SU-DHL-6 (cell line): ENCODE measurements around the gene PRKN.

Source experiments
- EZH2phosphoT487 ChIP-seq: fragments of 200-600 bp; sonication (generic), shearing (Covaris generic); conservative IDR thresholded peaks from 2 replicates; pipeline ENCODE4 v1.6.1; 2018; ENCODE audit warnings: mild to moderate bottlenecking, antibody characterized with exemption, low read length, moderate library complexity, mixed read lengths
- TF ChIP-seq, protein P1 (sequence below): fragments of 200-600 bp; sonication (generic); IDR thresholded peaks from one replicate; pipeline ENCODE4 v1.5.1; 2017; ENCODE audit warnings: antibody characterized with exemption, mild to moderate bottlenecking, low read length, moderate library complexity; ENCODE audit not compliant: insufficient read depth, poor library complexity, severe bottlenecking

- TF ChIP-seq, protein P1, sequence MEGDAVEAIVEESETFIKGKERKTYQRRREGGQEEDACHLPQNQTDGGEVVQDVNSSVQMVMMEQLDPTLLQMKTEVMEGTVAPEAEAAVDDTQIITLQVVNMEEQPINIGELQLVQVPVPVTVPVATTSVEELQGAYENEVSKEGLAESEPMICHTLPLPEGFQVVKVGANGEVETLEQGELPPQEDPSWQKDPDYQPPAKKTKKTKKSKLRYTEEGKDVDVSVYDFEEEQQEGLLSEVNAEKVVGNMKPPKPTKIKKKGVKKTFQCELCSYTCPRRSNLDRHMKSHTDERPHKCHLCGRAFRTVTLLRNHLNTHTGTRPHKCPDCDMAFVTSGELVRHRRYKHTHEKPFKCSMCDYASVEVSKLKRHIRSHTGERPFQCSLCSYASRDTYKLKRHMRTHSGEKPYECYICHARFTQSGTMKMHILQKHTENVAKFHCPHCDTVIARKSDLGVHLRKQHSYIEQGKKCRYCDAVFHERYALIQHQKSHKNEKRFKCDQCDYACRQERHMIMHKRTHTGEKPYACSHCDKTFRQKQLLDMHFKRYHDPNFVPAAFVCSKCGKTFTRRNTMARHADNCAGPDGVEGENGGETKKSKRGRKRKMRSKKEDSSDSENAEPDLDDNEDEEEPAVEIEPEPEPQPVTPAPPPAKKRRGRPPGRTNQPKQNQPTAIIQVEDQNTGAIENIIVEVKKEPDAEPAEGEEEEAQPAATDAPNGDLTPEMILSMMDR: no peak
- no peak for TF ChIP-seq EZH2phosphoT487
Observed at GRCh38 chr6:162626869-162627268, 100.7 kb downstream of the PRKN start.
